PFSK-1 (cell line): ENCODE measurements around the gene SCYGR8.

Source experiments
- FOXP2 ChIP-seq: optimal IDR thresholded peaks from 2 replicates; pipeline ENCODE3; 2011; ENCODE audit warnings: borderline replicate concordance, control low read depth, inconsistent platforms; ENCODE audit not compliant: insufficient read depth; ENCODE audit errors: extremely low read length, extremely low read depth
- POLR2AphosphoS5 ChIP-seq: IDR thresholded peaks from 2 replicates; pipeline ENCODE4 v1.6.1; 2012; ENCODE audit warnings: low read depth, mild to moderate bottlenecking, control low read depth, low read length, moderate library complexity
- REST ChIP-seq, 2 experiments: IDR thresholded peaks; 2 replicates each; pipeline versions ENCODE4 v1.6.1 to v1.8.0; 2011 to 2012; ENCODE audit warnings: low read depth in 2 of 2, low read length in 2 of 2, control low read depth in 1 of 2, inconsistent platforms in 1 of 2, mild to moderate bottlenecking in 1 of 2, moderate library complexity in 1 of 2; ENCODE audit not compliant: insufficient read depth in 1 of 2
- SIN3A ChIP-seq: IDR thresholded peaks from 2 replicates; pipeline ENCODE4 v1.6.1; 2012; ENCODE audit warnings: mild to moderate bottlenecking, low read length, moderate library complexity, borderline replicate concordance; ENCODE audit not compliant: insufficient read depth
- TAF1 ChIP-seq: IDR thresholded peaks from 2 replicates; pipeline ENCODE4 v1.6.1; 2012; ENCODE audit warnings: low read length, control low read depth, borderline replicate concordance; ENCODE audit not compliant: insufficient read depth

SCYGR8 gene

GRCh38 chr2:227739351-227739750 lies 6.3 kb upstream of the SCYGR8 start:
- no peak for TF ChIP-seq REST (IDR thresholded peaks at IDR 0.05; ENCODE audit: insufficient read depth in 1 of 2, low read depth in 2 of 2, low read length in 2 of 2)
- TF ChIP-seq TAF1: no peak
- no peak for TF ChIP-seq FOXP2
- TF ChIP-seq SIN3A: no peak
- TF ChIP-seq POLR2AphosphoS5: no peak

GRCh38 chr2:227748079-227748478 lies 2.4 kb downstream of the SCYGR8 start:
- TF ChIP-seq FOXP2 (no peak), SIN3A (no peak), TAF1 (no peak), REST (IDR thresholded peaks at IDR 0.05; ENCODE audit: insufficient read depth in 1 of 2, low read depth in 2 of 2, low read length in 2 of 2) (no peak), POLR2AphosphoS5 (no peak)

- TF ChIP-seq SIN3A (no peak), POLR2AphosphoS5 (no peak), REST (IDR thresholded peaks at IDR 0.05; ENCODE audit: insufficient read depth in 1 of 2, low read depth in 2 of 2, low read length in 2 of 2) (no peak), FOXP2 (no peak)
Observed at GRCh38 chr2:227759411-227760118, 13.9 kb downstream of the SCYGR8 start.

GRCh38 chr2:227761740-227762476 lies 16.2 kb downstream of the SCYGR8 start:
- TF ChIP-seq TAF1 (no peak), FOXP2 (no peak), POLR2AphosphoS5 (no peak), REST (IDR thresholded peaks at IDR 0.05; ENCODE audit: insufficient read depth in 1 of 2, low read depth in 2 of 2, low read length in 2 of 2) (no peak), SIN3A (no peak)
